Measurements from ENCODE around the gene PLCB4.

The PLCB4 gene

DNA sequence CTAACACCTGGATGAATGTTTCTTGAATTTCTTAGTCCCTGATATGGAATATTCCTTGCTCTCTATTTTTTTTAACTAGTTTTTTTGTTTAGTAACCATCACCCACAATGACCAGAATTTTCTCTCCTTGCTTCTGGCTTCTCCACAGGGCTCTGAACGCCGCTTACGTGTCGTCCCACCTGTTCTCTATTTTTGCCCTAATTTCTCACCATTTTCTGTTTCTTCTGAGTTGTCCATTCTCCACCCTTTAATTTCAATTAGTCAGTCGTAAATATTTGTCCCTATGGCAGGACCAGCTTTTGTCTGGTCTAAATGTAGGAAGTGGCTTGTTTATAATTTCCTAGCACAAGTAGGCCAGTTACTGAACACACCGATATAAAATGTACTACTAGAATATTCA lies 52.3 kb downstream of the PLCB4 start:
- DNase-seq (ENCODE audit: extremely low read depth, low read depth), result no peak
- TF ChIP-seq, protein P1, sequence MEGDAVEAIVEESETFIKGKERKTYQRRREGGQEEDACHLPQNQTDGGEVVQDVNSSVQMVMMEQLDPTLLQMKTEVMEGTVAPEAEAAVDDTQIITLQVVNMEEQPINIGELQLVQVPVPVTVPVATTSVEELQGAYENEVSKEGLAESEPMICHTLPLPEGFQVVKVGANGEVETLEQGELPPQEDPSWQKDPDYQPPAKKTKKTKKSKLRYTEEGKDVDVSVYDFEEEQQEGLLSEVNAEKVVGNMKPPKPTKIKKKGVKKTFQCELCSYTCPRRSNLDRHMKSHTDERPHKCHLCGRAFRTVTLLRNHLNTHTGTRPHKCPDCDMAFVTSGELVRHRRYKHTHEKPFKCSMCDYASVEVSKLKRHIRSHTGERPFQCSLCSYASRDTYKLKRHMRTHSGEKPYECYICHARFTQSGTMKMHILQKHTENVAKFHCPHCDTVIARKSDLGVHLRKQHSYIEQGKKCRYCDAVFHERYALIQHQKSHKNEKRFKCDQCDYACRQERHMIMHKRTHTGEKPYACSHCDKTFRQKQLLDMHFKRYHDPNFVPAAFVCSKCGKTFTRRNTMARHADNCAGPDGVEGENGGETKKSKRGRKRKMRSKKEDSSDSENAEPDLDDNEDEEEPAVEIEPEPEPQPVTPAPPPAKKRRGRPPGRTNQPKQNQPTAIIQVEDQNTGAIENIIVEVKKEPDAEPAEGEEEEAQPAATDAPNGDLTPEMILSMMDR (IDR thresholded peaks at IDR 0.05; ENCODE audit: low read depth, low read length, missing control alignments), result no peak
- H3K4me3 ChIP-seq (replicated peaks; ENCODE audit: low read depth, low read length), result no peak overlapping the region

DNA sequence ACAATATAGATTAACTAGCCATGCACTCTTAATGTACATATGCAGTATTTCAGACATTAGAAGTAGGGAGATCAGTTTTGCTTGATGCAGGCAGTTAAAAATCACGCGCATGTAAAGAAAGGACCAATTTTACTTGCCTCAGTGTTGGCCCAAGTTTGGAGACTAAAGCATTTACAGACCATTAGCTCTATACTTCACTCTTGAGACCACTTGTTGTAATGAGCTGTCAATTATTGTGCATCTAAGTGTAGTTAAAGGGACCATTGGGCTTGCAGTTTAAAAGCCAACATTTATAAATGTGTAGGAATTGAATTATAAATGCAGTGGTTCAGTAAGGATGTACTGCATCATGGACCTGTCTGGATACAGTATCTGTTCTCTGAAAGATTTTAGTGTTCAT lies 53.7 kb downstream of the PLCB4 start:
- DNase-seq (ENCODE audit: extremely low read depth, low read depth), result no peak

DNA sequence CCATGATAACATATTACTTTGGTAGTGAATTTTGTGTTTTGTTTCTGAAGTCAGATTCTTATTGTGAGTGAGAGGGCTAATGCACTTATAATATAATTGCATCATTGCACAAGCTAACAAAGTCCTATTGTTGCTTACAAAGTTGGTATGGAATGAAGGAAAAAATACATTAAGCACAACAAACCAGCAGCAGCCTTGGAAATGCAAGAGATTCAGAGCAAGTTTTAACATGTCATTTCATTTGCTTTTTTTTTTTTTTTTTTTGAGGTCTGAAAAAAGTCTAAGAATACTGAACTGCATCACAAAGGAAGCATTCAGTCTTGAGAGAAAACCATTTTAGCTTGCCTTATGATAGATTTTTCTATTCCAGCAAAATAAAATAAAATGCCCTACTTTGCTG lies 57.6 kb downstream of the PLCB4 start:
- no peak overlapping the region for H3K4me3 ChIP-seq (replicated peaks; ENCODE audit: low read depth, low read length)
- DNase-seq (ENCODE audit: extremely low read depth, low read depth), result no peak
- TF ChIP-seq, protein P1 (IDR thresholded peaks at IDR 0.05; ENCODE audit: low read depth, low read length, missing control alignments), result no peak

More for the DNA sequence above, 53.7 kb downstream of the PLCB4 start:
- TF ChIP-seq, protein P1 (IDR thresholded peaks at IDR 0.05; ENCODE audit: low read depth, low read length, missing control alignments), result no peak
- no peak overlapping the region for H3K4me3 ChIP-seq (replicated peaks; ENCODE audit: low read depth, low read length)

DNA sequence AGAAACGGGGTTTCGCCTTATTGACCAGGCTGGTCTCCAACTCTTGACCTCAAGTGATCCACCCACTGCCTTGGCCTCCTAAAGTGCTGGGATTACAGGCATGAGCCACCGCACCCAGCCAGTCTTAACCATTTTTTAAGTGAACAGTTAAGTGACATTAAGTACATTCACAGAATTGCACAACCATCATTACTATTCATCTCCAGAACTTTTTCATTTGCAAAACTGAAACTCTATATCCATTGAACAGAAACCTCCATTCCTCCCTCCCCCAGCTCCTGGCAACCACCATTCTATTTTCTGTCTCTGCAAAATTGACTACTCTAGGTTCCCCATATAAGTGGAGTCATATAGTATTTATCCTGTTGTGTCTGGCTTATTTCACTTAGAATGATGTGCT lies 59.7 kb downstream of the PLCB4 start:
- H3K4me3 ChIP-seq (replicated peaks; ENCODE audit: low read depth, low read length), result no peak overlapping the region
- TF ChIP-seq, protein P1 (IDR thresholded peaks at IDR 0.05; ENCODE audit: low read depth, low read length, missing control alignments), result no peak
- DNase-seq (ENCODE audit: extremely low read depth, low read depth), result no peak

DNA sequence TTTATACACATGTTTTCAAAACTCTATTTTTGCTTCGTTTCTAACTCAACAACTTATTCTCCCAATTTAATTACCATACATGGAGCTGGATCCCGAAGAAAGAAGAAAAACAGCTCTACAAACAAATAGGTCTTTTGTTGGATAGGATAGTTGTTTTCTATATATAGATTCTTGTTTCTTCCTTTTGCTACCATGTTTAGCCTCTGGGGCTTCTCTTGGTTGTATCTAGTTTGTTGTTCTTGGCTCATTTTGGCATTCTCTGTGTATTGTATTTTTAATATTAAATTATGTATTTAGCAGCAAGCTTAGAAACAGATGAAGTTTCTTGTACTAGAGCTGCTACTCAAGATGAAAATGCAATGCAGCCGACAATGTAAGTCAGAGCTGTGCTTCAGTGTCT lies 60.9 kb downstream of the PLCB4 start:
- DNase-seq (ENCODE audit: extremely low read depth, low read depth), result no peak
- no peak overlapping the region for H3K4me3 ChIP-seq (replicated peaks; ENCODE audit: low read depth, low read length)
- TF ChIP-seq, protein P1 (IDR thresholded peaks at IDR 0.05; ENCODE audit: low read depth, low read length, missing control alignments), result no peak

DNA sequence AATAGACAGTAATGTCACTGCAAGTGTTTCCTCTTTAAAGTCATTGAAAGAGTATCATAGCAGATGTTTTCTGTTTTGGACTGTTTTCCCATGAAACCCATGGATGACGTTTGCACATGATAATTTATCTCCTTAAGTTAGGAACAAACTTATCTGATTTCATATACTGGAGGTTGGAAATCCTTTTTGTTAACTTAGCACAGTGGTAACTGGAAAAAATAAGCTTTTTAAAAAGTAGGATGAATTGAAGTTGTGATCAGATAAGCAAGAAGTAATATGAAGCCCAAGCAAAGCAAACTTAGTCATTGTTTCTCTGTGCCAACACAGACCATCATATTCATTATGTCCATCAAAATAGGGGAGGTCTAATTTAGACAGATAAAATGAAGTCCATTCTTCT lies 61.6 kb downstream of the PLCB4 start:
- TF ChIP-seq, protein P1 (IDR thresholded peaks at IDR 0.05; ENCODE audit: low read depth, low read length, missing control alignments), result no peak
- H3K4me3 ChIP-seq (replicated peaks; ENCODE audit: low read depth, low read length), result no peak overlapping the region

DNA sequence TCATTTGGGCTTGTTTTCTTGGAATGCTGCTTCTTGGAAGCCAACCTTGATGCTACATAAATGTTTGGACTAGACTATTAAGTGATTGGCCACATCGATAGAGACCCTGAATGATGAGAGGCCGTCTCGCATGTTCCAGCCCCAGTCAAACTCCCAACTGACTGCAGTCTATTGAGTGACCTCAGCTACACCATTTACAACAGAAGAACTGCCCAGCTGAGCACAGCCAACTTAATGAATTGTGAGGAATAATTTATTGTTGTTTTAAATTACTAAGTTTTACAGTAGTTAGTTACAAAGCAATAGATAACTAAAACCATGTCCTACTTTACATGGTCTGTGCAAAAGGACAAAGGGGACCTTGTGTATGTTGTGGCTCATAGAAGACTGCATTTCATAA lies 63.0 kb downstream of the PLCB4 start:
- DNase-seq (ENCODE audit: extremely low read depth, low read depth), result no peak
- TF ChIP-seq, protein P1 (IDR thresholded peaks at IDR 0.05; ENCODE audit: low read depth, low read length, missing control alignments), result no peak
- no peak overlapping the region for H3K4me3 ChIP-seq (replicated peaks; ENCODE audit: low read depth, low read length)

More for the DNA sequence above, 61.6 kb downstream of the PLCB4 start:
- no peak for DNase-seq (ENCODE audit: extremely low read depth, low read depth)

Measured in HFF-Myc (cell line).